K562 (cell line): ENCODE measurements around the gene SFSWAP. TPM values are rescaled to one million over a fixed set of nuclear protein-coding genes. Genes with fewer than 3 reads are reported as not detected.

Experiments
- ATAC-seq: fragments of 200-7000 bp; cut with Tn5 transposase; 3 replicates; pipeline ENCODE4 v1.9.1; 2020; ENCODE audit warnings: moderate library complexity
- BruUV-seq: library from RNA; stranded (reverse); fragments of 400-500 nt; replicated peaks from 2 replicates; lab custom pipeline; 2021; lab: Mats Ljungman, UMichigan
- CTCF ChIA-PET: fragments of 300-600 bp; formaldehyde crosslinking; extraction: SDS; loops from one replicate; lab custom pipeline; 2021; ENCODE audit warnings: low intra/inter-chr PET ratio; lab: Yijun Ruan, JAX
- POLR2A ChIA-PET: fragments of 300-600, 350-650 bp; sonication (Branson Sonifier 250); formaldehyde crosslinking; extraction: SDS; loops from one replicate; lab custom pipeline; 2021; ENCODE audit warnings: antibody characterized with exemption, inconsistent platforms; lab: Yijun Ruan, JAX
- DNase-seq, 4 experiments: peaks; one replicate each; pipeline versions ENCODE4 v3.0.0 to v3.0.0-alpha.2; 2011 to 2018; ENCODE audit warnings: low spot score in 3 of 4, mixed read lengths in 3 of 4; ENCODE audit errors: extremely low read depth in 1 of 4
- FAIRE-seq: peaks from 2 replicates; lab custom pipeline; 2011; peaks lifted over from hg19 to GRCh38; lab: Jason Lieb, UNC
- H2AFZ ChIP-seq: 2 replicates; pipeline ENCODE4 v1.6.0; 2011; ENCODE audit warnings: low read depth, low read length, control low read depth, inconsistent platforms
- H3K27ac ChIP-seq: fragments of 200-600 bp; 3 replicates; pipeline ENCODE4 v1.8.0; 2011; ENCODE audit warnings: low read depth, mild to moderate bottlenecking, control low read depth, inconsistent platforms, low read length, moderate library complexity, mixed read lengths; ENCODE audit errors: extremely low read depth
- H3K27me3 ChIP-seq, 2 experiments: fragments of 300-600 bp in 1 of 2; 2 replicates in 1 of 2; 3 replicates in 1 of 2; pipeline versions ENCODE4 v1.6.0 to v1.8.0; 2011; ENCODE audit warnings: inconsistent platforms in 2 of 2, low read length in 2 of 2, mild to moderate bottlenecking in 1 of 2, mixed read lengths in 1 of 2, moderate library complexity in 1 of 2; ENCODE audit not compliant: control insufficient read depth in 2 of 2, insufficient read depth in 2 of 2
- H3K36me3 ChIP-seq: fragments of 300-600 bp; 3 replicates; pipeline ENCODE4 v1.8.0; 2011; ENCODE audit warnings: mild to moderate bottlenecking, low read length, inconsistent platforms; ENCODE audit not compliant: control insufficient read depth, insufficient read depth
- H3K4me1 ChIP-seq, 2 experiments: fragments of 200-600 bp in 1 of 2; replicated peaks in 1 of 2; 2 replicates in 1 of 2; 3 replicates in 1 of 2; pipeline versions ENCODE4 v1.5.1 to v1.8.0; 2011; ENCODE audit warnings: inconsistent platforms in 2 of 2, low read length in 2 of 2, mild to moderate bottlenecking in 1 of 2, mixed read lengths in 1 of 2, moderate library complexity in 1 of 2; ENCODE audit not compliant: control insufficient read depth in 2 of 2, insufficient read depth in 2 of 2
- H3K4me2 ChIP-seq: 2 replicates; pipeline ENCODE4 v1.6.1; 2011; ENCODE audit warnings: low read length, control low read depth, inconsistent platforms, mixed read lengths; ENCODE audit not compliant: insufficient read depth
- H3K4me3 ChIP-seq: fragments of 200-600 bp; sonication (generic), shearing (Covaris generic); 2 replicates; pipeline ENCODE4 v1.5.1; 2016; ENCODE audit warnings: control low read depth, inconsistent platforms
- H3K79me2 ChIP-seq: fragments of 200-600 bp; 3 replicates; pipeline ENCODE4 v1.8.0; 2011; ENCODE audit warnings: low read length, inconsistent platforms; ENCODE audit not compliant: control insufficient read depth, insufficient read depth
- H3K9ac ChIP-seq, 2 experiments: 2 replicates each; pipeline versions ENCODE4 v1.6.0 to v1.6.1; 2011; ENCODE audit warnings: low read depth in 2 of 2, low read length in 2 of 2, control low read depth in 1 of 2, inconsistent platforms in 1 of 2, mild to moderate bottlenecking in 1 of 2, mixed read lengths in 1 of 2; ENCODE audit not compliant: insufficient read depth in 1 of 2
- H3K9me1 ChIP-seq: one replicate; pipeline ENCODE4 v1.6.0; 2011; ENCODE audit warnings: inconsistent platforms, mild to moderate bottlenecking, low read length, moderate library complexity; ENCODE audit not compliant: control insufficient read depth, insufficient read depth
- H3K9me3 ChIP-seq: replicated peaks from 2 replicates; pipeline ENCODE4 v1.5.1; 2011; ENCODE audit warnings: low read depth, low read length, inconsistent platforms; ENCODE audit not compliant: control insufficient read depth, insufficient read depth
- H4K20me1 ChIP-seq: replicated peaks from 2 replicates; pipeline ENCODE4 v1.6.1; 2011; ENCODE audit warnings: low read length, inconsistent platforms, mixed read lengths; ENCODE audit not compliant: control insufficient read depth, insufficient read depth
- DIDO1 ChIP-seq: fragments of 450-650 bp; IDR thresholded peaks from 2 replicates; pipeline ENCODE4 v1.6.1; 2016; ENCODE audit warnings: low read depth, missing biosample characterization, missing genetic modification characterization
- HMBOX1 ChIP-seq: sonication (generic); IDR thresholded peaks from 2 replicates; pipeline ENCODE4 v1.6.1; 2016
- ILF3 ChIP-seq: fragments of 450-650 bp; IDR thresholded peaks from 2 replicates; pipeline ENCODE4 v1.6.1; 2018; ENCODE audit warnings: antibody characterized with exemption, mild to moderate bottlenecking, moderate library complexity, borderline replicate concordance
- KLF10 ChIP-seq: fragments of 250-450 bp; sonication (Bioruptor Pico); IDR thresholded peaks from 2 replicates; pipeline ENCODE4 v1.6.1; 2021; ENCODE audit warnings: matching md5 sums
- NFE2L1 ChIP-seq: fragments of 450-650 bp; IDR thresholded peaks from 2 replicates; pipeline ENCODE4 v1.6.1; 2016; ENCODE audit warnings: missing genetic modification characterization, low read depth, mild to moderate bottlenecking, missing compliant biosample characterization, moderate library complexity, borderline replicate concordance
- RFX7 ChIP-seq: fragments of 250-450 bp; sonication (Bioruptor Pico); IDR thresholded peaks from 2 replicates; pipeline ENCODE4 v1.5.1; 2021; ENCODE audit warnings: mild to moderate bottlenecking
- SOX6 ChIP-seq: fragments of 450-650 bp; IDR thresholded peaks from 2 replicates; pipeline ENCODE4 v1.6.1; 2014; ENCODE audit warnings: mild to moderate bottlenecking
- ZNF75A ChIP-seq: fragments of 450-650 bp; formaldehyde crosslinking; IDR thresholded peaks from 2 replicates; pipeline ENCODE4 v1.4.0; 2020; ENCODE audit warnings: mild to moderate bottlenecking
- WGBS: fragments of 100-300 bp; shearing (Covaris generic); methylation state at CpG from one replicate; pipeline ENCODE4 v1.1.6; 2016; ENCODE audit warnings: low coverage, mixed read lengths; ENCODE audit not compliant: insufficient coverage; ENCODE audit errors: missing lambda C conversion rate; 5-methylcytosine and 5-hydroxymethylcytosine counted together
- in situ Hi-C: fragments of 300-500 bp; cut with MboI; formaldehyde crosslinking; loops from 4 replicates; pipeline ENCODE4 v1.15.0; 2018; ENCODE audit warnings: inconsistent platforms, mixed read lengths
- intact Hi-C: fragments of 100-400 bp; cut with micrococcal nuclease; formaldehyde crosslinking; loops from 2 replicates; pipeline ENCODE4 v1.14.2; 2022
- polyA plus RNA-seq, 8 experiments: library from polyadenylated mRNA; depleted of rRNA in 4 of 8; stranded (reverse) in 5 of 8; unstranded in 3 of 8; fragments of >200 nt; fragmentation: Nextera tagmentation in 2 of 8; fragmentation: Illumina TruSeq in 1 of 8; extraction: Ambion mirVana in 2 of 8; extraction: Trizol in 1 of 8; gene quantifications; 2 replicates each; pipeline versions ENCODE4 v1.2.1 to v1.2.3, GENCODE V29; 2011 to 2014; ENCODE audit warnings: inconsistent platforms in 1 of 8, missing spikeins in 1 of 8
- total RNA-seq, 7 experiments: library from RNA; depleted of rRNA in 6 of 7; stranded (reverse); fragments of >200 nt in 6 of 7; fragmentation: Illumina TruSeq in 2 of 7; extraction: Trizol in 2 of 7; gene quantifications; 2 replicates each; pipeline versions ENCODE4 v1.2.1 to v1.2.3, GENCODE V29; 2011 to 2021; ENCODE audit warnings: low replicate concordance in 1 of 7

Gene SFSWAP
- total and polyA plus RNA-seq, 9 of the 15 experiments (the other 6 are each of a cell fraction or from before 2014, with no cell fraction given): 2.4 to 60.4 (median 32.6) TPM

- Histone ChIP-seq H4K20me1 (0 out of 2 replicates have a peak, but pooled peaks cover 4% of the 10 kb centered on the region), H2AFZ (no peak overlapping the region), H3K9me1 (no peaks in the 10 kb centered on the region), H3K9me3 (no peaks in the 10 kb centered on the region), H3K4me1 (peaks cover 0 to 6% of the 10 kb centered on the region in 2 experiments; a peak in 3 of 5 replicates), H3K27ac (no peak overlapping the region), H3K4me2 (no peak overlapping the region), H3K36me3 (peaks cover 86% of the 10 kb centered on the region), H3K4me3 (no peak overlapping the region), H3K27me3 (no peaks in the 10 kb centered on the region), H3K79me2 (no peaks in the 10 kb centered on the region), H3K9ac (no peak overlapping the region)
- ChIA-PET CTCF (no interaction called here), POLR2A (no interaction called here)
- 87% methylated on average over 11 of the region's 11 CpGs for whole genome bisulfite sequencing
- TF ChIP-seq NFE2L1 (tag): no peak
- no peak for TF ChIP-seq SOX6
- no peak for TF ChIP-seq ZNF75A
- no peak for TF ChIP-seq DIDO1 (tag)
- TF ChIP-seq RFX7 (CRISPR knock-in tag): no peak
- no peak for TF ChIP-seq ILF3
- no peak for TF ChIP-seq KLF10
- no peak for TF ChIP-seq HMBOX1
- BruUV-seq: no TSS peak
- ATAC-seq (no peak), FAIRE-seq (no peak), DNase-seq (no peak)
- intact Hi-C loops (no loop called here), in situ Hi-C loops (no loop called here)
Measured at GRCh38 chr12:131788070-131788469, 77.2 kb downstream of the SFSWAP start.
